Esophagus (tissue), 2 donors: Measurements from ENCODE around the gene CDH11. TPM values are rescaled to one million over a fixed set of nuclear protein-coding genes. Genes with fewer than 3 reads are reported as not detected.

Experiments
- H3K27ac ChIP-seq, 2 donors: one replicate each; pipeline ENCODE4 v1.5.1; 2013; ENCODE audit warnings: low read depth in 2 of 2, mild to moderate bottlenecking in 2 of 2, inconsistent platforms in 1 of 2, low read length in 1 of 2, moderate library complexity in 1 of 2
- H3K27me3 ChIP-seq, 2 donors: one replicate each; pipeline ENCODE4 v1.6.1; 2013; ENCODE audit warnings: low read length in 2 of 2, control low read depth in 1 of 2, mild to moderate bottlenecking in 1 of 2; ENCODE audit not compliant: insufficient read depth in 2 of 2, control insufficient read depth in 1 of 2
- H3K36me3 ChIP-seq, 2 donors: one replicate each; pipeline ENCODE4 v1.6.1; 2013; ENCODE audit warnings: low read length in 1 of 2; ENCODE audit not compliant: control insufficient read depth in 2 of 2, insufficient read depth in 2 of 2
- H3K4me1 ChIP-seq, 2 donors: one replicate each; pipeline ENCODE4 v1.6.1; 2013; ENCODE audit warnings: low read length in 1 of 2; ENCODE audit not compliant: control insufficient read depth in 2 of 2, insufficient read depth in 2 of 2
- H3K4me3 ChIP-seq, 2 donors: one replicate each; pipeline ENCODE4 v1.5.1; 2013; ENCODE audit warnings: low read length in 2 of 2, mild to moderate bottlenecking in 2 of 2, low read depth in 1 of 2, moderate library complexity in 1 of 2
- H3K9me3 ChIP-seq, 2 donors: one replicate each; pipeline ENCODE4 v1.6.1; 2013; ENCODE audit warnings: mild to moderate bottlenecking in 2 of 2, low read depth in 1 of 2, low read length in 1 of 2, moderate library complexity in 1 of 2; ENCODE audit not compliant: control insufficient read depth in 2 of 2, insufficient read depth in 1 of 2
- WGBS, 2 donors: extraction: QIAGEN DNeasy Blood & Tissue Kit; methylation state at CpG; one replicate each; pipeline ENCODE4 v1.1.7; 2013; 5-methylcytosine and 5-hydroxymethylcytosine counted together
- polyA plus RNA-seq, 2 donors: library from polyadenylated mRNA; stranded (reverse); fragments of 200-250 nt; gene quantifications; one replicate each; pipeline ENCODE4 v1.2.3, GENCODE V29; 2013
- donor health status: healthy with polysubstance abuse.
- donor health status: Bipolar disorder and iron deficiency.

CDH11 gene
- polyA plus RNA-seq, 2 donors, result 0.28 to 0.91 TPM

DNA sequence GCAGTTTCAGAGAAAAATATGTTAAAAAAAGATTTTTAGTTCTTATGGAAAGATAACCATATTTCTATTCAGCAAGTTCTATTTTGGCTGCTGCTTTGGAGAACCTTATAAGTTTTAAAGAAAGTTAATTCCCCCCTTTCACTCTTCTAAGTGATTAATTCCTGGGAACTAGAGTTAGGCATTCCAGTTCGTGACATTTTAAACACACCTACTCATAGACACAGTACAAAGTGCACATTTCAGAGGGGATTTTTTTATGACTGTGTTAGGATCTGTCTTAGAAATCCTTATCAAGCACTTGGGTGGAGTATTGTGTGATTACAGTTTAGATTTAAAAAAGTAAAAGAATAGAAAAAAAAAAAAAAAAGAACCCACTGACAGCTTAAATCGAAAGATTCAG lies 3.5 kb upstream of the CDH11 start:
- 22 to 29% methylated on average over 2 of the region's 2 CpGs for WGBS, 2 donors
- H3K4me1 ChIP-seq, result peaks cover 0 to 3% of the 10 kb centered on the region in 2 donors
- H3K27me3 ChIP-seq, result peaks cover 0 to 8% of the 10 kb centered on the region in 2 donors
- no peak overlapping the region for H3K27ac ChIP-seq
- no peak overlapping the region for H3K4me3 ChIP-seq
- H3K9me3 ChIP-seq, result no peaks in the 10 kb centered on the region
- H3K36me3 ChIP-seq, result no peaks in the 10 kb centered on the region

- no peaks in the 10 kb centered on the region for H3K36me3 ChIP-seq
- no peak overlapping the region for H3K4me3 ChIP-seq
- no peak overlapping the region for H3K27ac ChIP-seq
- H3K4me1 ChIP-seq, result peaks cover 0 to 3% of the 10 kb centered on the region in 2 donors
- H3K9me3 ChIP-seq, result no peaks in the 10 kb centered on the region
- peaks cover 0 to 8% of the 10 kb centered on the region in 2 donors for H3K27me3 ChIP-seq
- WGBS, 2 donors, result 68 to 75% methylated on average over 2 of the region's 2 CpGs
Measured at GRCh38 chr16:65124596-65124995, 2.7 kb upstream of the CDH11 start.

DNA sequence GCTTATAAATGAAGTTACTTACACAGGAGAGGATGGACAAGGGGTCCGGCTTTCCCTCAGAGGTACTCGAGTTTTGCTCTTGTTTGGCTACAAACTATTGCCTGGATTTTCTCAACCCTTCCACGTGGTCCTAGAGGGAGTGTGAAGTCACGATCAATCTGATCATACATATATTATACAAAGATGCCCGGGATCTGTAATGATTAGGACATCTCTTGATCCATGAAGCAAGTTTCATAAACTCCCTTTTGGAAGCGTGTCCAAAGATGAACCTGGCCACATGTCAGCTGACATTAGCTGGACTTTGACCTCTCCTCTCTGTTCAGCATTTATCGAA lies 2.3 kb upstream of the CDH11 start:
- H3K4me3 ChIP-seq, result no peak overlapping the region
- WGBS, 2 donors, result 53 to 66% methylated on average over 7 of the region's 7 CpGs
- no peaks in the 10 kb centered on the region for H3K36me3 ChIP-seq
- H3K4me1 ChIP-seq, result peaks cover 0 to 3% of the 10 kb centered on the region in 2 donors
- H3K27me3 ChIP-seq, result peaks cover 0 to 8% of the 10 kb centered on the region in 2 donors
- H3K9me3 ChIP-seq, result no peaks in the 10 kb centered on the region
- peak overlapping the region in 1 of 2 donors; percentile 74 for H3K27ac ChIP-seq

- Histone ChIP-seq H3K4me1 (peaks cover 0 to 3% of the 10 kb centered on the region in 2 donors), H3K9me3 (no peaks in the 10 kb centered on the region), H3K27me3 (peaks cover 0 to 8% of the 10 kb centered on the region in 2 donors), H3K4me3 (peak overlapping the region; percentile 37 to 43), H3K36me3 (no peaks in the 10 kb centered on the region), H3K27ac (peak overlapping the region; percentile 74 to 85)
- 10 to 16% methylated on average over 42 to 51 of the region's 51 CpGs for WGBS, 2 donors
Measured at GRCh38 chr16:65123396-65124211, 1.7 kb upstream of the CDH11 start.

DNA sequence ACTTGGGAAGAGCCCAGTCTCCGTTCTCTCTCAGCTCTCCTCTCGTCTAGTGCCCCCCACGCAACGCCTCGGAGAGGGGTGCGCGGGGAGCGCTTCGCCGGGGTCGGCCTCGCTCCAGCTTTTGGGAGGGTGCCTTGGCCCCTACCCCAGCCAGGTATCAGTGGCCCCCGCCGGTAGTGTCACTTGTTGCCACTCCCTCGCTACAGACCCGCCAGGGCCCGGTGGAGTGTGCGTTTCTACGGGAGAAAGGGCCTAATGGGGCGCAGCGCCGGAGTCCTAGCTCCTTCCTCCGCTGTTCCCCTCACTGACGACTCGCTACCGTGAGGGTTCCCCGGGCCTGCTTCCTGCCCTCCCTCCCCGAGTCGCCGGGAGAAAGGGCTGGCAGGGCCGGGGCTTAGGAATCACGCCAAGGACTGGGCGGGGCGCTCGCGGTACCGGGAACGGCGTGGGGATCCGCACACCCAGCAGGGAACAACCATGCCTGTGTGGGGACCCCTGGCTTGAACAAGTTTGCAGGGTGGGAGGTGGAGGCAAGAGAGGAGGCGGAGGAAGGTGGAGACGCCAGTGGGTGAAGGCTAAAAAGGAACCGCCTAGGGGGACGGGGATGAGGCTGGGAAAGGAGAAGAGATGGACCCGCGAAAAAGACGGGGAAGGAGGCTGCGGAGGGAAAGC lies 997 bp upstream of the CDH11 start:
- H3K9me3 ChIP-seq, result no peaks in the 10 kb centered on the region
- H3K27me3 ChIP-seq, result peaks cover 0 to 8% of the 10 kb centered on the region in 2 donors
- no peaks in the 10 kb centered on the region for H3K36me3 ChIP-seq
- 3 to 7% methylated on average over 48 of the region's 48 CpGs for WGBS, 2 donors
- peaks cover 0 to 3% of the 10 kb centered on the region in 2 donors for H3K4me1 ChIP-seq
- H3K4me3 ChIP-seq, result peak overlapping the region; percentile 37 to 43
- peak overlapping the region; percentile 74 to 85 for H3K27ac ChIP-seq

DNA sequence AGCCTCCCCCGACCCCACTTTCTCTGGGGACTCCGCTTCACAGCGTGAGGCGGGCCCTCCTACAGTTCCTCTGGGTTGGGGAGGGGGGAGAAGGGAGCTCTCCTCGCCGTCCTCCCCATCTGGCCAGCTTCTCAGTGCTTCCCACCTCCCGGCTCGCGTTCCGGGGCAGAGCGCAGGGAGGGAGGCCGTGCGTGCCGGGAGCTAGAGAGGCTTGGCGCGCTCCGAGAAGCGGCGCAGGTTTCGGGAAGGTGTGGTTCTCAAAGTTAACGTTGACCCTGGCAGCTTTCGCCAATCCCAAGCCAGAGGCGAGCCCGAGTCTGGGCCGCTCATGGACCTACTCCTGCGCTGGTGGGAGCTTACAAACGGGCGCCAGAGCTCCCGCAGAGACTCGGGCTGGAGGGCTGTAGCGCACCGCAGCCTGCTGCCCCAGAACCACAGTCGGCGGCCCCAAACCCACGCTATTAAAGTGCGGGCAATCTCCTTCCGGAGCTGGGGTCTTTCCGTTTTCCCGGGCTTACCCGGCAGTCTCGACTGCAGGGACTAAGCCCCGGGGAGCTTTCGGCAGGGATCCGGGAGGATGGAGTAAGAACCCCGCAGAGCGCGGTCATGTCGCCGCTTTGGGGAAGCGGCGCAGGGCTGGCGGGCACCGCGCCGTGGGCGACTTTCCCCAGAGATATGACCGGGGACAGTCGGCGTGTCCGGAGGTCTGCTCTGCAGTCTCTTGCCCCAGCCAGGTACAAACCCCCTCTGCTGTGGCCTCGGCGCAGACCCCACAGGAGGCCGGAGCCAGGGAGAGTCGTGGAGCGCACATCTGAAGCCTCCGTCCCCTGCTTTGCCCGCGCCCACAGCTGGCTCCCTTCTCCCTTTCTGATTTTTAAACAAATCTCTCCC lies 787 bp downstream of the CDH11 start:
- H3K36me3 ChIP-seq, result no peaks in the 10 kb centered on the region
- H3K4me1 ChIP-seq, result peaks cover 0 to 3% of the 10 kb centered on the region in 2 donors
- peak overlapping the region; percentile 59 to 66 for H3K27ac ChIP-seq
- no peaks in the 10 kb centered on the region for H3K9me3 ChIP-seq
- H3K27me3 ChIP-seq, result peaks cover 0 to 8% of the 10 kb centered on the region in 2 donors
- 2 to 3% methylated on average over 66 to 68 of the region's 68 CpGs for WGBS, 2 donors
- H3K4me3 ChIP-seq, result peak overlapping the region; percentile 43 to 45

DNA sequence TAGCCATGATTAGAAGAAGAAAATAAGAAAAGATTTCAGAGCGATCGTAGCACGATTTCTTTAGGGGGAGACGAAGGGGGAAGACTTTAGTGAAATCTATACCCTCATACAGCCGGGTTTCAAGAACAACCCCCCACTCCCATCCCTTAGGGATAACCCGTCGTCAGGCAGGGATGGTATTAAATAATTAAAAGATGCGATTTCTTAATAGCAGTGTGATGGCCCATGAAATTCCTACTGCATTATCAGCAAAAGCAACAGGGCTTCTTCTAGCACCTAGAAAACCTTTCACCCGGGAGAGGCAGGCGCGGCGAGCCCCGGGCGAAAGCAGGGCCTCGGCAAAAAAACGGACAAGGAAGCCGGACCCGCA lies 1.4 kb downstream of the CDH11 start:
- Histone ChIP-seq H3K4me1 (peaks cover 0 to 3% of the 10 kb centered on the region in 2 donors), H3K27ac (peak overlapping the region; percentile 30 to 45), H3K9me3 (no peaks in the 10 kb centered on the region), H3K4me3 (peak overlapping the region; percentile 43 to 45), H3K27me3 (peaks cover 0 to 8% of the 10 kb centered on the region in 2 donors), H3K36me3 (no peaks in the 10 kb centered on the region)
- WGBS, 2 donors, result 11 to 15% methylated on average over 18 of the region's 18 CpGs

DNA sequence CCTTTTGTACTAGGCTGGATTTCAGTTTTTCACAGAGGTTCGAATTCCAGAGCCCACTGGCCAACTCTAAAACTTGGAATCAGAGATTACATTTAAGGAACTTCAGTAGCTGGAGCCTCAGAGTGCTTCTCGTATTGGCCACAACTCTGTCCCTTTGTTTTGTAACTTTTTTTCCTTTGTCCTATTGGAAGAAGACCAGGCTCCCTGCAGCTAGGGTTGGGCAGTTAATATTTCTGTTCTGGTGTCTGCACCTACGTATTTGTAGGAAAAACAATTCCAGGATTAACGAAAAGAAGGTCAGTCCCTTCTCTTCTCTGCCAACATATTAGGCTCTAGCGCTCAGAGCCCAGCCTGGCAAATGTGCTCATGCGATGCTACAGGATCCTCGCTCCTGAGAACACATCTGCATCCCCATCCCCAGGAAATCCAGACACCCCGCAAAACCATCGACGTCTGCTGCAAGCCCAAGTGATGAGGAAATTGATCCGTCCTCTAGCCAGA lies 1.9 kb downstream of the CDH11 start:
- no peak overlapping the region for H3K27ac ChIP-seq
- H3K27me3 ChIP-seq, result peaks cover 0 to 8% of the 10 kb centered on the region in 2 donors
- peaks cover 0 to 3% of the 10 kb centered on the region in 2 donors for H3K4me1 ChIP-seq
- 27 to 31% methylated on average over 11 of the region's 11 CpGs for WGBS, 2 donors
- H3K36me3 ChIP-seq, result no peaks in the 10 kb centered on the region
- H3K9me3 ChIP-seq, result no peaks in the 10 kb centered on the region
- no peak overlapping the region for H3K4me3 ChIP-seq

DNA sequence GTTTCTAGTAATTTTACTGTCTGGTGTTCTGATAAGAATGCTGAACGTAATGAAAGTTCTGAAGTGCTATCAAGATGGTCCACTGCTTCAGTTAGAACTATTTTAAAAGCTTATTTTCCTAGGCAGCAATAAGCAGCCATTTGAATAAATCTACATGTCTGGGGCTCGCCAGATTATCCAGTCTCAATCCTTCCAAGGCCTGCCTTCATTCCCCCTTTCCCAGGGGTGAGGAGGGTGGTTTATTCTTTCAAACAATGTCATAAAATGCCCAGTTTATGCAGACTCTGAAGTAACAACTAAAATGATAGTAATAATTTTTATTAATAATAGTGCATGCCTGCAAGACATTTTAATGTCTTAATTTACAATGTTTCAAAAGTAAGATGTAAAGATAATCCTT lies 2.4 kb downstream of the CDH11 start:
- Histone ChIP-seq H3K27ac (no peak overlapping the region), H3K4me1 (peaks cover 0 to 3% of the 10 kb centered on the region in 2 donors), H3K27me3 (peaks cover 0 to 8% of the 10 kb centered on the region in 2 donors), H3K9me3 (no peaks in the 10 kb centered on the region), H3K4me3 (no peak overlapping the region), H3K36me3 (no peaks in the 10 kb centered on the region)
- 46 to 66% methylated on average over 2 of the region's 2 CpGs for WGBS, 2 donors
